GM21576 (cell line): ENCODE data around the gene OR2W3.
A peak's percentile ranks its signal among the peaks of the same experiment; 100 is the strongest.

Source experiments
- ATAC-seq: cut with Tn5 transposase; IDR thresholded peaks from one replicate; pipeline ENCODE4 v1.9.1; 2021; ENCODE audit warnings: mild to moderate bottlenecking, moderate library complexity; ENCODE audit not compliant: unreplicated experiment

Gene OR2W3

GRCh38 chr1:247895163-247895637 lies at the start of gene OR2W3:
Gene OR2W3, plus strand, starts transcription at chr1:247895587. Its CDS starts 0 bp downstream, at chr1:247895587.
- no peak for ATAC-seq

GRCh38 chr1:247845693-247846017 lies 49.7 kb upstream of the OR2W3 start:
- ATAC-seq: no peak

GRCh38 chr1:247848346-247848745 lies 47.0 kb upstream of the OR2W3 start:
- no peak for ATAC-seq

GRCh38 chr1:247849616-247850015 lies 45.8 kb upstream of the OR2W3 start:
- ATAC-seq: no peak

- ATAC-seq: no peak
These were observed 40.4 kb upstream of the OR2W3 start for GRCh38 chr1:247854899-247855545.

GRCh38 chr1:247855911-247856310 lies 39.5 kb upstream of the OR2W3 start:
- ATAC-seq: no peak

- peak; percentile 72 for ATAC-seq
These were observed 38.1 kb upstream of the OR2W3 start, which contains the start of gene TRIM58 for GRCh38 chr1:247857069-247857984. Gene TRIM58, plus strand, starts transcription at chr1:247857187. Its CDS starts 60 bp downstream, at chr1:247857247.

- ATAC-seq: no peak
These were observed 37.3 kb upstream of the OR2W3 start for GRCh38 chr1:247857985-247858619.

GRCh38 chr1:247862756-247863155 lies 32.6 kb upstream of the OR2W3 start:
- no peak for ATAC-seq

- no peak for ATAC-seq
These were observed 30.7 kb upstream of the OR2W3 start for GRCh38 chr1:247864644-247865043.

GRCh38 chr1:247865416-247865815 lies 30.0 kb upstream of the OR2W3 start:
- ATAC-seq: no peak

- no peak for ATAC-seq
These were observed 12.0 kb upstream of the OR2W3 start for GRCh38 chr1:247883346-247883745.

GRCh38 chr1:247884797-247885413 lies 10.5 kb upstream of the OR2W3 start:
- ATAC-seq: no peak

- no peak for ATAC-seq
These were observed 589 bp downstream of the OR2W3 start for GRCh38 chr1:247895976-247896375.

- ATAC-seq: no peak
These were observed 8.7 kb downstream of the OR2W3 start for GRCh38 chr1:247904122-247904521.

- ATAC-seq: no peak
These were observed 9.8 kb downstream of the OR2W3 start for GRCh38 chr1:247905181-247905580.

- no peak for ATAC-seq
These were observed 10.6 kb downstream of the OR2W3 start for GRCh38 chr1:247905910-247906503.

GRCh38 chr1:247906504-247907047 lies 11.2 kb downstream of the OR2W3 start:
- ATAC-seq: no peak

- ATAC-seq: no peak
These were observed 13.4 kb downstream of the OR2W3 start for GRCh38 chr1:247908766-247909165.

- ATAC-seq: no peak
These were observed 18.4 kb downstream of the OR2W3 start for GRCh38 chr1:247913786-247914185.
